ENCODE measurements around the gene PLSCR4.
A peak's percentile ranks its signal among the peaks of the same experiment; 100 is the strongest.

Gene PLSCR4

GRCh38 chr3:146160964-146161662 is 89.8 kb downstream of the PLSCR4 start, which contains the start of gene PLOD2:
TSS of gene PLOD2 (minus strand) at chr3:146161184. CDS start at chr3:146160989, 195 bp downstream.
- DNase-seq (ENCODE audit: low read depth, low spot score): peak; percentile 90

- DNase-seq (ENCODE audit: low read depth, low spot score): peak; percentile 91
These were observed 90.5 kb downstream of the PLSCR4 start for GRCh38 chr3:146160321-146160963.

GRCh38 chr3:146159616-146160320 is 91.1 kb downstream of the PLSCR4 start:
- DNase-seq (ENCODE audit: low read depth, low spot score): no peak

- no peak for DNase-seq (ENCODE audit: low read depth, low spot score)
These were observed 91.9 kb downstream of the PLSCR4 start for GRCh38 chr3:146159037-146159436.

GRCh38 chr3:146157325-146158060 is 93.4 kb downstream of the PLSCR4 start:
- no peak for DNase-seq (ENCODE audit: low read depth, low spot score)

- no peak for DNase-seq (ENCODE audit: low read depth, low spot score)
These were observed 94.1 kb downstream of the PLSCR4 start for GRCh38 chr3:146156666-146157314.

- peak; percentile 18 for DNase-seq (ENCODE audit: low read depth, low spot score)
These were observed 94.8 kb downstream of the PLSCR4 start for GRCh38 chr3:146156095-146156494.

GRCh38 chr3:146154995-146155394 is 95.9 kb downstream of the PLSCR4 start:
- no peak for DNase-seq (ENCODE audit: low read depth, low spot score)

- no peak for DNase-seq (ENCODE audit: low read depth, low spot score)
These were observed 96.6 kb downstream of the PLSCR4 start for GRCh38 chr3:146154316-146154715.

- DNase-seq (ENCODE audit: low read depth, low spot score): no peak
These were observed 97.5 kb downstream of the PLSCR4 start for GRCh38 chr3:146153429-146153828.

GRCh38 chr3:146152834-146153233 is 98.1 kb downstream of the PLSCR4 start:
- DNase-seq (ENCODE audit: low read depth, low spot score): no peak

- DNase-seq (ENCODE audit: low read depth, low spot score): no peak
These were observed 102.4 kb downstream of the PLSCR4 start for GRCh38 chr3:146148468-146148931.

GRCh38 chr3:146145642-146146041 is 105.3 kb downstream of the PLSCR4 start:
- no peak for DNase-seq (ENCODE audit: low read depth, low spot score)

- no peak for DNase-seq (ENCODE audit: low read depth, low spot score)
These were observed 108.1 kb downstream of the PLSCR4 start for GRCh38 chr3:146142757-146143156.
